Stomach (tissue), 4 donors: ENCODE measurements around the gene SPOCK2.

Experiments used
- POLR2A ChIP-seq, 4 donors: fragments of 450-650 bp; IDR thresholded peaks; one replicate each; pipeline ENCODE4 v1.6.1; 2016; ENCODE audit warnings: antibody characterized with exemption in 4 of 4, control low read depth in 2 of 4, mild to moderate bottlenecking in 1 of 4, moderate library complexity in 1 of 4
- TF ChIP-seq, protein P1 (sequence below), 7 experiments: fragments of 450-650 bp in 4 of 7; fragments of 200-600 bp in 3 of 7; sonication (generic) in 3 of 7; IDR thresholded peaks; one replicate each; pipeline ENCODE4 v1.5.1; 2016 to 2019; ENCODE audit warnings: antibody characterized with exemption in 7 of 7, control low read depth in 2 of 7, mild to moderate bottlenecking in 1 of 7

DNA sequence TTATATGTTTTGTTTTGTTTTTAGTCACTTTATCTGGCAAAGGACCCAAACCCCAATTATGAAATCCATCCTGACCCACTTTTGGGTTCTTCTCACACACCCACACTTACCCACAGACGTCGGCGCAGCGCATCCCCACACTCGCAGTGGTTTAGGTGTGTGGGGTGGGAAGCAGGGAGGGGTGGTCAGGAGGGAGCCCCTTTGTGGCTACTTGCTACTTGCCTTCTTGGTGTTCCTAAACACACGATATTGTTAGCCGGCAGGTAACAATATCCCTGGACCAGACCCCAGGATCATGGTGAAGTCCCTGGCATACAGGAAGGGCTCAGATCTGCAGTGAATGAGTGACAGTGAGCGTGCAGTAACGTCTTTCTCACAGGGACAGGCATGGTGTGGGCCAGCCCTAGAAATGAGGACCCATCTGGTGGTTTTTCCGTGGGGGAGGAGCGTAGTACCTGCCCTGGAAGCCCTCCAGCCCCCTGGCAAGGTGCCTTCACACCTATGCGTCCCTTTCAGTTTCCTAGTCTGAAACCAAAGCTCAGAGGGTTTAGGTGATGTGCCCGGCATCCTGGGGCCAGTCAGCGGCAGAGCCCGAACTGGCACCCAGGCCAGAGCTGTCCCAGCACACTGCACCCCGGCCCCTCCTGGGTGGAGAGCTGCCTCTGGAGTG is 4.4 kb downstream of the SPOCK2 start:
- TF ChIP-seq, protein P1, sequence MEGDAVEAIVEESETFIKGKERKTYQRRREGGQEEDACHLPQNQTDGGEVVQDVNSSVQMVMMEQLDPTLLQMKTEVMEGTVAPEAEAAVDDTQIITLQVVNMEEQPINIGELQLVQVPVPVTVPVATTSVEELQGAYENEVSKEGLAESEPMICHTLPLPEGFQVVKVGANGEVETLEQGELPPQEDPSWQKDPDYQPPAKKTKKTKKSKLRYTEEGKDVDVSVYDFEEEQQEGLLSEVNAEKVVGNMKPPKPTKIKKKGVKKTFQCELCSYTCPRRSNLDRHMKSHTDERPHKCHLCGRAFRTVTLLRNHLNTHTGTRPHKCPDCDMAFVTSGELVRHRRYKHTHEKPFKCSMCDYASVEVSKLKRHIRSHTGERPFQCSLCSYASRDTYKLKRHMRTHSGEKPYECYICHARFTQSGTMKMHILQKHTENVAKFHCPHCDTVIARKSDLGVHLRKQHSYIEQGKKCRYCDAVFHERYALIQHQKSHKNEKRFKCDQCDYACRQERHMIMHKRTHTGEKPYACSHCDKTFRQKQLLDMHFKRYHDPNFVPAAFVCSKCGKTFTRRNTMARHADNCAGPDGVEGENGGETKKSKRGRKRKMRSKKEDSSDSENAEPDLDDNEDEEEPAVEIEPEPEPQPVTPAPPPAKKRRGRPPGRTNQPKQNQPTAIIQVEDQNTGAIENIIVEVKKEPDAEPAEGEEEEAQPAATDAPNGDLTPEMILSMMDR (IDR thresholded peaks at IDR 0.05) = no peak
- no peak for TF ChIP-seq POLR2A (IDR thresholded peaks at IDR 0.05)
